Measurements from ENCODE around the gene USP47.
"Not testable (repeated sequence)": the region's sequence is repeated elsewhere in the genome, so short reads cannot be mapped to it uniquely, and the experiment has no call there.

The USP47 gene

DNA sequence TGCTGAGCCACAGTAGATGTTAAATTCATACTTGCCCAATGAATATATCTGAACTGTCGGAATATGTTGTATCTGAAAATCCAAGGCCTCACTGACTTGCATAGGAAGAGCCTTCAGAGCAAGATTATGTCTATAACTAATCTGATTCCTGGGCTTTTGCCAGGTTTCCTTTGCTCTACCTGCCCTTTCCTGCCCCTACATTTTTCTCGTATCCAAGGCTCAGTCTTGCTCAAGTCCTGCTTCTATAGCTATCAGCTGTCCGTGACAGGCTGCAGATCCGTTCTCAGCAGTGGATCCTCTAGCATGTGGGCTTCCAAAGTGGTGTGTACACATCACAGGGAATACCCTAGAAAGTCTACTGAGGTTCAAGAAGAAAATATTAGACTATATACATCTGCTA is 18.8 kb upstream of the USP47 start:
- in situ Hi-C loops (cut with MboI; ENCODE audit: low sequenced_read_pairs): loop anchor here (25.0 kb wide), 1 partner anchor 214 kb away; no protein-coding TSS in a partner anchor

DNA sequence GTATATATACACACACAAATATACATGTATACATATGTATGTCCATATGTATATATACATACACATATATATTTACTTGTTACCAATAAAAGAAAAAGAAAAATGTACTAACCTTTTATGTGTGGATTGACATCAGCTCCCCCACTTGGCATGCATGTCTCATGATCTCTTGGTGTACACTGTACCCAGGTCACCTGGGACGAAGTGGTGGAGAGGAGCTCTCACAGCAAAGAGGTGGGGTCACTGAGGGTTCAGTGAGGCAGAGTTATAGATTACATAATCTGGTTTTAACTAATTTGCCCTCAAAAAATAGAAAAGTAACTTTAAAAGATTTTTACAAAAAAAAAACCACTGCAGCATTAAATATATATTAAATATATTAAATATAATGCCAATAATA is 15.5 kb upstream of the USP47 start:
- in situ Hi-C loops (cut with MboI; ENCODE audit: low sequenced_read_pairs): no loop called here

DNA sequence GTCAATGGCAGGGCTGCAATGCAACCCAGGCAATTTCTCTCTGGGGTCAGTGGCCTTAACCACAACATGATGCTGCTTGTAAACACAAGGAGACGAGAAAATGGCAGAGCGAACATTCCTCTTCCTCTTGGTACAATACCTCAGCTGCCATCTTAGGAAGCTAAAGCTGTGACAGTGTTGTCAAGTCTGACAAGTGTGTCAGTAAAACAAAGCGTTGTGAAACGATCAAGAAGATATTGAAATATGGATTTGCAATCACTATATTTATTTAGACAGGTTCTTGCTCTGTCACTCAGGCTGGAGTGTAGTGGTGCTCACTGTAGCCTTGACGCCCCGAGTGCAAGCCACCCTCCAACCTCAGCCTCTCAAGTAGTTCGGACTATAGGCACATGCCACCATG is 14.5 kb upstream of the USP47 start:
- in situ Hi-C loops (cut with MboI; ENCODE audit: low sequenced_read_pairs): no loop called here

DNA sequence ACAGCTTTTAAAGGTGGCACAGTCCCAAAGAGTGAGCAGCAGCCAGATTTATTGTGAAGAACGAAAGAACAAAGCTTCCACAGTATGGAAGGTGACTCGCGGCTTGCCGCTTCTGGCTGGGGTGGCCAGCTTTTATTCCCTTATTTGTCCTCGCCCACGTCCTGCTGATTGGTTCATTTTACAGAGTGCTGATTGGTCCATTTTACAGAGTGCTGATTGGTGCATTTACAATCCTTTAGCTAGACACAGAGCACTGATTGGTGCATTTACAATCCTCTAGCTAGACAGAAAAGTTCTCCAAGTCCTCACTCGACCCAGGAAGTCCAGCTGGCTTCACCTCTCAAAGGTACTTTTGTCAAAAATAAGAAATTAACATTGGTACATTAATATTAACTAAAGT is 10.4 kb upstream of the USP47 start:
- in situ Hi-C loops (cut with MboI; ENCODE audit: low sequenced_read_pairs): not testable (repeated sequence)

DNA sequence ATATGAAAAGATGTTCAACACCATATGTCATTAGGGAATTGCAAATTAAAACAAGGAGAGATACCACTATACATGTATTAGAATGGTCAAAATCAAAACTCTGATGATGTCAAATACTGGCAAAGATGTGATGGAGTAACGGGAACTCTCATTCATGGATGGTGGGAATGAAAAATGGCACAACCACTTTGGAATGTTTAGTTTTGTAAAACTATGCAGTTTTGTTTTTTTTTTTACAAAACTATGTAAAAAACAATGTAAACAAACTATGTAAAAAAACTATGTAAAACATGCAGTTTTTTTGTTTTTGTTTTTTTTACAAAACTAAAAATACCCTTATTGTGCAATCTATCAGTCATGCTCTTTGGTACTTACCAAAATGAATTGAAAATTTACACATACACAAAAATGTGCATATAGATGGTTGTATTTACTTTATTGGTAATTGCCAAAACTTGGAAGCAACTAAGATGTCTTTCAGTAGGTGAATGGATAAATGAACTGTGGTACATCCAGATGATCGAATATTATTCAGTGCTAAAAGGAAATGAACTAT is 5.0 kb upstream of the USP47 start:
- in situ Hi-C loops (cut with MboI; ENCODE audit: low sequenced_read_pairs): no loop called here

DNA sequence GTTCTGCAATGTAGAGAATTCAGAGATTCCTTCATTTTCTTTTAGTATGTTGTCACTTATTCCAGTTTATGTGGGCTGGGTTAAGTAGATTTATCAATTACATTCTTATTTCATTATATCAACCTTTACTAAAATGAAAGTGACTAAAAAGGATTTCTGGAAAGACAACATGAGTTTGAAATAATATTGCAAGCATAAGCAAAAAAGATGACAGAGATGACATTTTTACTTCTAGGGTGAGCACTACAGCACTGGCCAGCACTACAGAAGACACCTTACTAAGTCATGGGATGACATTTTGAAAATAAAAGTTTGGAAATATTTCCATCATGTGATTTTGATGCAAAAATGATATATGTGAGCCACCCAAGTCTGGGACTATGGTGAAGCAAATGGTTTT is 2.1 kb upstream of the USP47 start:
- in situ Hi-C loops (cut with MboI; ENCODE audit: low sequenced_read_pairs): no loop called here

DNA sequence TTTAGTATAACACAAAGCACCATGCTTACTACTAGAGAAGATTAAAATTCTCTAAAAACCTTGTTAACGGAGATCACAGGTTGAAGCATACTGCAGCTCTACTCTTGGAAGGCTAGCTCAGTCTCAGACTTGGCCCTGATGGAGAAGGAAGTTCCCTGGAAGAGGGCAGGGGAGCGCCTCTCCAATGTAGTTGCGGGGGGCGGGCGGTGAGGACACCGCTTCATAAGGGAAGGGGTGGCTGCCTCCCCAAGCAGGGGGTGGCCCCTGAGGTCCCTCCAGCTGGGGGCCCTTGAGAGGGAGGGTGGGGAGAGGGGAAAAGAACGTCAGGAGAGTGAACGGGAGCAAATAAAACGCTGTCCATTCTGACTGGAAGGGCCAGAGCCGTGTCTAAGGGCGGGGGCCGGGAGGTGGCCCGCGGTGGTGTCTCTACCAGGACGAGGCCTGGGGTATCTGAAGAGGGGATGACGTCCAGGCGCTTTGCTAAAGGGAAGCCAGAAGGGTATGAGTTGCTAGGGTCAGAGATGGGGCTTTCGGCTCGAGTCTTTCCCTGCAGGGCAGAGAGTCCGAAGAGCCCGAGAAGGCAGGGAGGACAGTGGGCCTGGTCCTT is 553 bp upstream of the USP47 start:
- in situ Hi-C loops (cut with MboI; ENCODE audit: low sequenced_read_pairs): no loop called here

DNA sequence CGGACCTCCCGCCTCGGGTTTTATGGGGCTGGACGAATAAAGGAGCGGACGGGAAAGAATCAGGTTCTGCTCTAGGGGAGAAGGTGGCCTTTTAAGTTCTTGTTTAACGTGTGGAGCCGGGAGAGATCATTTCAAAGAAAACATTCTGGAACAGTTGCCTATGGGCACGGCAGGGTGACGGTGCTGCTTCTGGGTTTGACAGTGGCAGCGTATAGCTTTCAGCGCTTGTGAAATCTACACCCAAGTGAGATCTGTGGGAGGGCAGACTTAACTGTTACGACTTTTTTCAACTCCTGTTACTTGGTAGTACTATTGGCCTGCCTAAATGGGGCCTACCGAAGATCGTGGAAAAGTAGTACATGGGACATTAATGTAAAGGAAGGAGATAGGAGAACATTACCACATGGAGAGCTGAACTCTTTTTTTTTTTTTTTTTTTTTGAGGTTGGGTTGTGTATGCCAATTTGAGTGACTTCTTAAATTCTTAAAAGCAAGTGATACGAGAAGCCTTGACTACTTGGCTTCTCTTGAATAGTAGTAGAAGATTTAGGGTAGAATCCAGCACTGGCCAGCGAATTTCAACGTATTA is 743 bp downstream of the USP47 start:
- in situ Hi-C loops (cut with MboI; ENCODE audit: low sequenced_read_pairs): no loop called here

DNA sequence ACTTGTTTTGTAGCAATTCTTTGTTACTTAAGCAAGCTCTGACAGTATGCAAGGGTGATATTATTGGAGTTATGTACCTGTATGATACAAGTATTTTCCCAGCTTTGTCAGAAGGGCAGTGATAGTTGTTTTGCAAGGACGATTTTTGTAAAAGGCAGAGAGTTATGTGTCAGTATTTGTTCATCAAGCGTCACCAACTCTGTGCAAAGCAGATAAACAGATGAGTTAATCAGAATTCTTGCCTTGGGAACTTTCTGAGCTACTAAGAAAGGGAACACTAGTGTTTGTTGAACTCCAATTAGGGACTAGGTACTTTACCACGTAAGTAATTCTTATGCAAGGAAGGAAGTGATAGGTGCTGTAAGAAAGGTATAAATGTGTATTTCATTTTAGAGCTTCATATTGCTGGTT is 1.4 kb downstream of the USP47 start:
- in situ Hi-C loops (cut with MboI; ENCODE audit: low sequenced_read_pairs): no loop called here

DNA sequence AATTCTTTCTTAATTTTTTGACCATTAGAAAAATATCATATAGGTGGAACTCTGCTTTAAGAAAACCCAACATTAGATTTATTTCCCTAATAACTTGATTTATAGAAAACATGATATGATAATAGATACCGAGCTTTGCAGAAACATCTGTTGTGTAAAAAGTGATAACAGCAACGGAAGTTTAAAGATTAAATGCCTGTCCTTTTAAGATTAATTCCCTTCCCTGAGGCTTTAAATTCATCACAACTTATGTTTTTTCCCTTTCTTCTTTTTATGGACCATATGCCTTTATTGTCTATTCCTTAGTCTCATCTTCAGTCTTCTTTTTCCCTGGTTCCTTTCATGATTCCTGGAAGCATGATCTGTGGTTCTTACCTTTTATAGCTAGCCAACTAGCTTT is 1.9 kb downstream of the USP47 start:
- in situ Hi-C loops (cut with MboI; ENCODE audit: low sequenced_read_pairs): no loop called here

DNA sequence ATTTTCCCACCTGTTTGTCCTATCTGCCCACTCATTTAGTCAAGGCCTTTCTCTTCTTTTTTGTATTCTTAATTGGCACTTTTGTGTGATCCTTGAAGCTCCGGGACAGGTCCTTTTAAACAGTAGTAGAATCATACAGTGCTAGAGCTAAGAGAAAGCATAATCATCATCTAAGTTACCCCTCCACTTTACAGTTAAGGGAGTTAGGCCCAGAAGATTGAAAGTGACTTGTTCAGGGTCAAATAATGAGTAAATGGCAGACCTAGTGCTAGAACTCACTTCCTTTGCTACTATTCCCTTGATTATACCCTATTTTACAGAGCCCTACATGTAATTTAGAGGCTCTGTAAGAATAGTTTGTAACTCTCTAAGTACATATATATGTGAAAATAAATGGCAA is 2.5 kb downstream of the USP47 start:
- in situ Hi-C loops (cut with MboI; ENCODE audit: low sequenced_read_pairs): no loop called here

DNA sequence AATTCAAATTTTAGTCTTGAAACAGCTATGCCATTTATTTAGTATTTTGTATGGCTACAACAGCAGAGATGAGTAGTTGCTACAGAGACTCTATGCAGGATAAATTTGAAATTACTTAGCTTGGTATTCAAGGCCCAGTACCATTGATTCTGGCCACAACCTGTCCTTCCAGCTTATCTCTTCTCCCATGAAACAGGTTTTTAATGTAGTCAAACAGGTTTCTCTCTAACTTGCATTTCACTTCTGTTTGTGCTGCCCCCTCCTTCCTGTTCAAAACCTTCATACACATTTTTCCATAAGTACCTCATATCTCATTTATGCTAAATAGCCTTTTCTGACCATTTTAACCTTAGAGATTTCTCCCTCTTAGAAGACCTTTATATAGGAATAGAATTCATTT is 3.3 kb downstream of the USP47 start:
- in situ Hi-C loops (cut with MboI; ENCODE audit: low sequenced_read_pairs): no loop called here

DNA sequence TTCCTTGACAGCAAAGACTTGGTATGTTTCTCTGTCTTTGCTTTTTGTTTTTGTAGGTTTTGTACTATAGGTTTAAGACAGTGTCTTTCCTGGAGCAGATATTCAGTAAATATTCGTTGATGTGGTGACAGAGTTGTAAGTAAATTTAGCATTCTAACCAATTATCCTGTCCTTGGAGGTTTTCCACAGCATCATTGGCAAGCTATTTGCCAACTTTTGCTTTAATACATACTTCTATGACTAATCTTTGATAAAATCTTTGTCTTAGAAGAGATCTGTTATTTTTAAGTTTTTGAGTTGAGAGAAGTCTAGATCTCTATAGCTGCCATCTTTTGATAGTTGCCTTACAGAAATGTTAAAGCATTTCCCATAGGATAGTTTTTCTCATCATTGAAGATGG is 3.8 kb downstream of the USP47 start:
- in situ Hi-C loops (cut with MboI; ENCODE audit: low sequenced_read_pairs): no loop called here

DNA sequence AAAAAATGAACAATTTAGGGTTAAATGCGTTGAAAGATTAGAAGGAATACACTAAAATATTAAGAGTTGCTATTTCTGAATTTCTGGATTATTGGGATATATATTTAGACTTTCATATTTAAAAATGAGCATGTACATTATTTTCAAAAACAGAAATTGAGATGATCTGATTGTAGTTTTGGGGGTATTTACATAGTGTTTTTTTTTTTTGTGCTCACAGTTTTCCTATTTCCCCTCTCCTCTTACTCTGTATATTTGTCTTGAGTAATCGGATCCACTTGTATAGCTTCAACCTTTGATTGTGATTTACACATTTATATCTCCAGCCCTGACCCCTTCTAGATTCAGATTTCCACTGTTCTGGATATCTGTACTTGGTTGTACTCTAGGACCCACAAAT is 5.3 kb downstream of the USP47 start:
- in situ Hi-C loops (cut with MboI; ENCODE audit: low sequenced_read_pairs): no loop called here

DNA sequence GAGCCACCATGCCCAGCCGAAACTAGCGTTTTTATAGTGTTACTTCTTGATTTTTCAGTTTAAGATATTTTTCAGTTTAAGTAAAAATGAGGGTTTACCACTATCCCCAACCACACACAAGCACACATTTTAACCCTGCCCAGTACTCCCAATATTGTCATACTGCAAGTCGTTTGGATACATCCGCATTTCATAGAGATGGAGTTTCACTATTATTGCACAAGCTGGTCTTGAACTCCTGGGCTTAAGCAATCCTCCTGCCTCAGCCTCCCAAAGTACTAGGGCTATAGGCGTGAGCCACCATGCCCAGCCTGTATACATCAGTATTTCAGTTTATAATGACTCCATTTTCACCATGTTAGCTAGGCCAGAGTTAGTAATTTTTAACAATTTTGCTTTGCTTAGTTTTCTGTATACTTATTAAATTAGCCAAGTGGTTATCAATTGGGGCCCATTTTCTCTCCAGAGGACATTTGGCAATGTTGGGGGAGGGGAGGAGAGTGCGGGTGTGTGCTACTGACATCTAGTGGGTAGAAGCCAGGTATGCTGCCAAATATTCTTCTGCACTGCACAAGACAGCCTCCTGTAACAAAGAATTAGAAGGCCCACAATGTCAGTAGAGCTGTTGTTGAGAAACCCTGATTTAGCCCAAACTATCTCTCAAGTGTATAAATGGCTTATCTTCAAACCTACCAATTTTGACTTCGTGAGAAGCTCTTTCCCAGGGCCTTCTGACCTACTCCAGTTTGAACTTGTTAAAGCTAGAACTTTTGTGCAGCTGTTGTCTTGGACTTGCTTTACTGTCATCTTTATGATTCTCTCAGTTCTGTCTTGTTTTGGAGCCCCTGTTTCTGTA is 7.3 kb downstream of the USP47 start:
- in situ Hi-C loops (cut with MboI; ENCODE audit: low sequenced_read_pairs): no loop called here

DNA sequence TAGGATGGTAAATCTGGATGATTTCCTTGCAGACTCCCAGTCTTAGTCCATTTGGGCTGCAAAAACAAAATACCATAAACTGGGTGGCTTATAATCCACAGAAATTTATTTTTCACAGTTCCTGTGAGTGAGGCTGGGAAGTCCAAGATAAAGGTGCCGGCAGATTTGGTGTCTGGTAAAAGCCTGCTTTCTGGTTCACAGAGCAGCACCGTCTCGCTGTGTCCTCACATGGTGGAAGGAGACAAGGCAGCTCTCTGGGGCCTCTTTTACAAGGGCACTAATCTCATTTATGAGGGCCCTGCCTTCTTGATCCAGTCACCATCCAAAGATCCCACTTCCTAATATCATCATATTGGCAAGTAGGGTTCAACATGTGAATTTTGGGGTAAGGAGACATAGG is 8.9 kb downstream of the USP47 start:
- in situ Hi-C loops (cut with MboI; ENCODE audit: low sequenced_read_pairs): no loop called here

DNA sequence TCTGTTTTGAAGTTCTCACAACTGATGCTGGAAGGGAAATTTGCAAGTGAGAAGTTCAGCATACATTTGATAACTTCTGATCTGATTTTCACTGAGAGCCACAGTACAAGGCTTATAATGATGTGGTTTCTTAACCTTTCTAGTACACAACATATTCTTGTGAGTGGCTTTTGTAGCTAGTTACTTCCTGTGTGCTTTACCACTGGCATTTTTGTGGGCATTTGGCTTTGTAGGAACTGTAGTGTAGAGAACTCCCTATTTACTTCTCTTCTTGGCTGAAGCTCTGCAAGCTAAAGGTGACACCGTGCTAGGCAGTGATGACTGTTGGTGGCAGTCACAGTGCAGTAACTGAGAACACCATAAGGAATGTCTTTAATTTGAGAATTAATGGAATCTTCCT is 14.9 kb downstream of the USP47 start:
- in situ Hi-C loops (cut with MboI; ENCODE audit: low sequenced_read_pairs): no loop called here

DNA sequence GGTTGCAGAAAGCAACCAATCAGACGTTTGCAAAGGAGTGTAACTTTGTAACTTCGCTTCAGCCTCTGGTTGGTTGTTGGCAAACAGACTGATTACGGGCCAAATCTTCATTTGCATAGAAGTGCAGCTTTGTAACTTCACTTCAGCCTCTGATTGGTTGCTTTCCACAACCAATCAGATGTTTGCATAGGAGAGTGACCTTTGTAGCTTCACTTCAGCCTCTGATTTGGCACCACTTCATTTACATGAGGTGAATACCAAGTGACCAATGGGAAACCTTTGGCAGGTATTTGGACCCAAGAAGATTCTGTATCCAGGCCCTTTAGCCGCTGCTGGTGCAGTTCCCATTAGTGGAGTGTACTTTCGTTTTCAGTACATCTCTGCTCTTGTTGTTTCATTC is 16.0 kb downstream of the USP47 start:
- in situ Hi-C loops (cut with MboI; ENCODE audit: low sequenced_read_pairs): no loop called here

DNA sequence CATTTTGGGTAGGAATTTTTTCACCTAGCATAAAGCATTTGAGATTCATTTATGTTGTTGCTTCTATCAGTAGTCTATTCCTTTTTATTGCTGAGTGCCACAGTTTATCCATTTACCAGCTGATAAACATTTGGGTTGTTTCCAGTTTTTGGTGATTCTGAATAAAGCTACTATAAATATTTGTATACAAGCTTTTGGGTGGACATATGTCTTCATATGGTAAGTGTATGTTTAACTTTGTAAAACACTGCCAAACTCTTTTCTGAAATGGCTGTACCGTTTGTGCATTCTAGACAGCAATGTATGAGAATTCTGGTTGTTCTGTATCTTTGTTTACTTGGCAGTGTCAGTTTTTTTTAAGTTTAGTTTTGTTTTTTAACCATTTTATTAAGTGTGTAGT is 16.9 kb downstream of the USP47 start:
- in situ Hi-C loops (cut with MboI; ENCODE audit: low sequenced_read_pairs): no loop called here

DNA sequence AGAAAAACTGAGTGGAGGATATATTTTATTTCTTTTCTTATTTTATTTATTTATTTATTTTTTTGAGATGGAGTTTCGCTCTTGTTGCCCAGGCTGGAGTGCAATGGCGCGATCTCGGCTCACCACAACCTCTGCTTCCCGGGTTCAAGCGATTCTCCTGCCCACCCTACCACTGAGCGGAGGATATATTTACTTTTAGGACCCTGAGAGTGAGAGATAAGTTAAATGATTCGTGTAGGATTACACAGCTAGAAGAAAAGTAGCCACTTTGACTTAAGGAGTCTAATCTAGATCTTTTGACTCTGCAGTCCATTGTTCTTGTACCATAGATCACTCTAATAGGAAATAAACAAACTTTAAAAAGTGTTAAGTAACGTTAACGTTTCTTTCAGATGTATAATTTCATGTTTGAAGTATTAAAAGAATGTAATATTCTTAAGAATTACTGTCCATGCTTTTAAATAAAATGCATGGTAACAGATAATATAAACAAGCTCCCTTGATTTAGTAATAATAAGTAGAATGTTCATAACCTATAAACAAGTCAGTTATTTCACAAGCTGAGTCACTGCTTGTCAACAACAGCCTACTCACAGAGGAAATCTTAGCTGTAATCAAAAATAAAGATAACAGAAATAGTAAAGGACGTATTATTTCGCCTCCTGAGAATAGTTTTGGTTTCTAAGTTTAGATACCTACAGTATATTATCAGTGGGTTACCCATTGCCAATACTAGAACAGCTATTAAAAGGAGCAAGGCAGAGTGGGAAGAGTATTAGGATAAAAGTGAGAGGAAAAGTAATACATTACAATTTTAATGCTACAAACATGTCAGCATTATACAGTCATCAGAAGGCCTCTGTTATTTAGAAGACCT is 18.6 kb downstream of the USP47 start:
- in situ Hi-C loops (cut with MboI; ENCODE audit: low sequenced_read_pairs): no loop called here

DNA sequence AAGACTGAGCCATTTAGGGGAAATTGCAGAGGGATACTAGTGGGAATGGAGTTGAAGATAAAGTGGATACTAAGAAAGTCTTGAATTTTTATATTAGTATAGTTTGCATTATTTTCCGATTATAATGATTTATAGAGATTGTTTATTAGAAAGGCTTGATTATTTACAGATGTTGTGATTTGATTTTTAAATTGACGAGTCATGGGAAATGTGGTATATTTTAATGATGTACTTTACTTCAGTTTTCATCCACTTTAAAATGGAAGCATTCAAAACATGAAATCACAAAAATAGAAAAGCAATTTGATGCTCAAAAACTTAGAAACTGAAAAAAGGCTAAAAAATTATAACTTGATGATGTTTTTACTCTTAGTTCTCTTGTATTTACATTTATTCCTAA is 21.2 kb downstream of the USP47 start:
- in situ Hi-C loops (cut with MboI; ENCODE audit: low sequenced_read_pairs): no loop called here
